ENCODE data around the gene FAM229B.

The FAM229B gene

DNA sequence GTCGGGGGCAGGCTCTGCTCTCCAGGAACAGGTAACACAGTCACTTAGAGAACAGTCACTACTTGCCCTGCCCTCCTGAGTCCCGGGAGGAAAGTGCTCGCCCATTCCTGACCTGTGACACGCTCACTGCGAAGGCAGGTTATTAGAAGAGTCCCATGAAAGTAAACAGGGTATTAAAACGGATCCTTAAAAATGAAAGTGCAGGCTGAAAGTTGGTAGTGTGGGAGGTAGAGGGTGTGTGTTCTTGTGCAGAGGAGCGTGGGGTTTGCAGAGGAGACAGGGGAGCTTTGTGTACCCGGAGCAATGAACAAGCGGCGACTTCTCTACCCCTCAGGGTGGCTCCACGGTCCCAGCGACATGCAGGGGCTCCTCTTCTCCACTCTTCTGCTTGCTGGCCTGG lies 33.4 kb upstream of the FAM229B start, which contains the start of gene CCN6:
Gene CCN6 (plus strand): TSS at position 104 of the 400 bp plus-strand sequence. CDS start 254 bp downstream, at position 358.
- TF ChIP-seq, protein P1, sequence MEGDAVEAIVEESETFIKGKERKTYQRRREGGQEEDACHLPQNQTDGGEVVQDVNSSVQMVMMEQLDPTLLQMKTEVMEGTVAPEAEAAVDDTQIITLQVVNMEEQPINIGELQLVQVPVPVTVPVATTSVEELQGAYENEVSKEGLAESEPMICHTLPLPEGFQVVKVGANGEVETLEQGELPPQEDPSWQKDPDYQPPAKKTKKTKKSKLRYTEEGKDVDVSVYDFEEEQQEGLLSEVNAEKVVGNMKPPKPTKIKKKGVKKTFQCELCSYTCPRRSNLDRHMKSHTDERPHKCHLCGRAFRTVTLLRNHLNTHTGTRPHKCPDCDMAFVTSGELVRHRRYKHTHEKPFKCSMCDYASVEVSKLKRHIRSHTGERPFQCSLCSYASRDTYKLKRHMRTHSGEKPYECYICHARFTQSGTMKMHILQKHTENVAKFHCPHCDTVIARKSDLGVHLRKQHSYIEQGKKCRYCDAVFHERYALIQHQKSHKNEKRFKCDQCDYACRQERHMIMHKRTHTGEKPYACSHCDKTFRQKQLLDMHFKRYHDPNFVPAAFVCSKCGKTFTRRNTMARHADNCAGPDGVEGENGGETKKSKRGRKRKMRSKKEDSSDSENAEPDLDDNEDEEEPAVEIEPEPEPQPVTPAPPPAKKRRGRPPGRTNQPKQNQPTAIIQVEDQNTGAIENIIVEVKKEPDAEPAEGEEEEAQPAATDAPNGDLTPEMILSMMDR (IDR thresholded peaks at IDR 0.05; ENCODE audit: low read depth, low read length): no peak
- DNase-seq (ENCODE audit: extremely low read depth, low read depth): no peak

DNA sequence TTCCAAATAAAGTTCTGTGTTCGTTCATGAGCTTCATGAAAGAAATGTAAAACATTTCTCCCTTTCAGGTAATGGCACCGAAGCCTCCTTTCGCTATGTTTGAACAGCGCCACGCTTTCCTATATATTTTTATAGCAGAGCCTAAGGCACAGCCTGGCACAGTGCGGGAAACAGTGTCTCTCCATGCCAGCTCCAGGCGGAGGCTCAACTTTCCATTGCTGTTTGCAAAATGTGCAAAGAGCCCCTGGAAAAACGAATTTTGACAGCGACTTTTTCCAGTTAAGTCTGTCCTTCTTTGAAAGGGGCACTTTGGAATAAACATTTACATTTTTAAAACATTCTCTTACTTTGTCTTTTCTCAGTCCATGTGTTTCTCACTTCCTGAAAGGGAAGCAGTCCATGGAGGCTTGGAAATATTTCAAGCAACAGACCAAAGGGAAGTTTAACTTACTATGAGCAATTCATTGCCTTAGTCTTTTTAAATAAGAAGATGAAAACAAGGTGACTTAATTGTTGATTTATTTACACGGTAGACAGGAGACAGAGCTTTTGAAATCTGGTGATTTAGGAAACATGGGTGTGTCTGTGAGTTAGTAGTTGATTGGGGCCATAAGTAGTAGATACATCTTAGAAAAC lies 32.7 kb upstream of the FAM229B start:
- TF ChIP-seq, protein P1 (IDR thresholded peaks at IDR 0.05; ENCODE audit: low read depth, low read length): no peak
- DNase-seq (ENCODE audit: extremely low read depth, low read depth): no peak

DNA sequence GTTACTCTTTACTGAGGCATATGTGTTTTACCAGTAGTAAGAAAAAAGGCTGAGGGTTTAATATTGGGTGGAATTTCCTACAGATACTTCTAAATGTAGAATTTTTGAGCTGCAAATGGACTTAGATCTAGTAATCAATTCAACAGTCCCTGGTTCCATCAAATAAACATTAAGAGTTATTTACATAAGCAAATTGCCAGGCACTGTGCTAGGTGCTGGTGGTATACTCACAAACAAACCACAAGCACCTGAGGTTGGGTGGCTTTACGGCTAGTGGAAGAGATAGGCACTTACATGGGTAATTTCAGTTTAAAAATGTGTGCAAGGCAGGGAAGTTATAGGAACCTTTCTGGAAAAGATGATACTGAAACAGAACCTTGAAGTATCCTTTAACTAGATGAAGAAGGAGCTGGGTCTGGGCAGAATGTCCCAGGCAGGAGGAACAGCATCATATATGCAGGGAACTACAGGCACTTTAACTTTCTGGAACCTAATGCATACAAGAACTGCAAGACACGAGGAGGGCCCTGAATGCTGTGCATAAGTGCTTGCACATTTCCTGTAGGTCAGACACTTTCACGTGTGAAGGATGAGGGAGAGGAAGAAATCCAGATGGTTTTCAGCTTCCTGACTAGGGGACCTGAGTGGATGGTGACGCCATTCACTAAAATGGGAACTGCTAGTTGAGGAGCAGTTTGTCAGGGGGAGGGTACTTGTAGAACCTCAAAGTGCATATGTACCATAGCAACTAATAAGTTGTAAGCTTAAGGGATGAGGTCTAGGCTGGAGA lies 29.0 kb upstream of the FAM229B start:
- TF ChIP-seq, protein P1 (IDR thresholded peaks at IDR 0.05; ENCODE audit: low read depth, low read length): no peak
- no peak for DNase-seq (ENCODE audit: extremely low read depth, low read depth)

DNA sequence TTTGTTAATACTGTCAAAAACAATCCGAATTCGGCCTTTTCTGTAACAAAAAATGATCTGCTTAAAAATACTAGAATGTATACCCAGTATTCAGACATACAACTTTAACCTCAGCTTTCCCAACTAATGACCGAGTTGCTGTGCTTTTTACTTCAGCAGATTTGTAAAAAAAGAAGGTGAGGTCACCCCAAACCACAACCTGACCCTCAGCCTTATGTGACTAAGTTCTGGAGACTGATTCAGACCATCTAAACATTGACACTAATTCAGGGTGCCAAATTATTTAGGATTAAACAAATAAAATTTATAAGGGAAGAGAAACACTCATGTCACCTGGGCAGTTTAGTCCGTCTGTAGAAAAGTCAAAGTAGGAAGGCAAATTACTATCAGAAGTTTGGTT lies 25.8 kb upstream of the FAM229B start:
- TF ChIP-seq, protein P1 (IDR thresholded peaks at IDR 0.05; ENCODE audit: low read depth, low read length): no peak
- DNase-seq (ENCODE audit: extremely low read depth, low read depth): no peak

DNA sequence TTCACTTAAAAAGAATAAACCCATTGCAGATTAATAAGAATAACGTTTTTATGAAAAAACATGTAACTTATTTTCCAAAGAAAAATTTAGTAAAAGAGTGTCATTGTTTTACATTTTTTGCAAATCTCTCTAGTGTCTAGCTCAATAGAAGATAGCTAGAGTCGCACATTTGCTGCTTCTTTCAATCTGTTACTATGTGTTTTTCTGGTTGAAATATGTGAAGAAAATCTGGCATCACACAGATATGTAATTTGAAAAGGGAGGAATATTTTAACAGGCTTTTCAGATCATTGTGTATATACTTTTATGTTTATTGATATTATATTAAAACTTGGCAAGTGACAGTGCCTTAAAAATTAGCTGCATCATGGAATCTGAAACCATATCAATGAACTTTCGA lies 24.4 kb upstream of the FAM229B start:
- no peak for DNase-seq (ENCODE audit: extremely low read depth, low read depth)
- TF ChIP-seq, protein P1 (IDR thresholded peaks at IDR 0.05; ENCODE audit: low read depth, low read length): no peak

DNA sequence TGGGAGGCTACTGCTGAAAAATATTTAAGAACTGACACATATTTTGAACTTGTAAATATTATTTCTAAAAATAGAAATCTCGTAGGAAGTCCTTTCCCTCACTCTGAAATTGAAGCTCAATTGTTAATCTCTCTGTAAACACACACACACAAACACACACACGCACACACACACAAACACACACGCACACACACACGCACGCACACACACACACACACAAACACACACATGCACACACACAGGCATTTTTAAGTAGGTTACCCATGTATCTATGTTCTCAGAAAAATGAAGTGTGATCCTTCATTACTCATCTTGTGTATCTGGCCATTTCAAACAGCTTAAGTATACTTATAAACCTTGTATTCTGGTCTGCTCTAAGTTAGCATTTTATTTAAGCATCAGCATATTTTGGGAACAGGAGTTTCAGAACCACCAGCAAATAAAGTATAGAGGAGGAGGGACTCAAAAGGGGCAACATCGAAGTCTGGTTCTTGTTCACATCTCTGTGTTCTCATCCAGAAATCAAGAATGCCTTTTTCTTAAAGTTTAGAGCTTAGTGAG lies 21.9 kb upstream of the FAM229B start:
- no peak for DNase-seq (ENCODE audit: extremely low read depth, low read depth)
- TF ChIP-seq, protein P1 (IDR thresholded peaks at IDR 0.05; ENCODE audit: low read depth, low read length): no peak

DNA sequence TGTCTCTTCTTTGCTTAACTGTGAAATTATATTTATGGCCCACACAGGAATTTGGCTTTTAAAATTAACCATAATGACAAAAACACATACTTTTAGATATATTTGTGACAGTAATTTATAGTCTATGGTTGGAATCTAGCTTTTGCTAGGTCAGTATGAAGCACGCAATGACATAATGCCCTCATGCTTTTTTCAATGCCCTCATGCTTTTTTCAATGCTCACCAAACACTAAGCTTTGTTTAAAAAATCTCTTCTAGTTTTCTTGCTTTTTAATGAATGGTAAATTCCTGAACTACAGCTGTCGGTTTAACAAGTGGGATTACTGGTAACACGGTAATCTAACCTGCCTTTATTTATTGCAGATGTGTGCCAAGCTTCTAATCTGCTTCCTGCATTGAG lies 20.8 kb upstream of the FAM229B start:
- TF ChIP-seq, protein P1 (IDR thresholded peaks at IDR 0.05; ENCODE audit: low read depth, low read length): no peak
- DNase-seq (ENCODE audit: extremely low read depth, low read depth): no peak

Data from AG09319 (cell line).